Prostate gland (tissue), 2 donors: Measurements from ENCODE around the gene NINJ1. TPM values are rescaled to one million over a fixed set of nuclear protein-coding genes. Genes with fewer than 3 reads are reported as not detected.

Experiments
- DNase-seq: peaks from one replicate; pipeline ENCODE4 v3.0.0-alpha.2; 2019; ENCODE audit warnings: low spot score
- H3K27ac ChIP-seq, 2 donors: fragments of 200-600 bp; sonication (generic); 2 replicates each; pipeline ENCODE4 v1.5.1; 2017 to 2019
- H3K27me3 ChIP-seq: fragments of 200-600 bp; sonication (generic); replicated peaks from 2 replicates; pipeline ENCODE4 v1.5.1; 2019; ENCODE audit not compliant: insufficient read depth
- H3K36me3 ChIP-seq, 2 donors: fragments of 200-600 bp; sonication (generic); 1 replicate in 1 of 2; 2 replicates in 1 of 2; pipeline versions ENCODE4 v1.5.1 to v1.8.1; 2017 to 2019
- H3K4me1 ChIP-seq: fragments of 200-600 bp; sonication (generic); replicated peaks from 2 replicates; pipeline ENCODE4 v1.5.1; 2019
- H3K4me3 ChIP-seq, 2 donors: fragments of 200-600 bp; sonication (generic); 2 replicates each; pipeline ENCODE4 v1.5.1; 2017 to 2019
- H3K9me3 ChIP-seq: fragments of 200-600 bp; sonication (generic); 2 replicates; pipeline ENCODE4 v1.5.1; 2017
- CTCF ChIP-seq, 4 experiments: fragments of 200-600 bp in 2 of 4; fragments of 450-650 bp in 2 of 4; sonication (generic) in 2 of 4; IDR thresholded peaks; 1 replicate in 3 of 4; 2 replicates in 1 of 4; pipeline ENCODE4 v1.5.1; 2016 to 2019; ENCODE audit warnings: antibody characterized with exemption in 4 of 4, mild to moderate bottlenecking in 2 of 4, moderate library complexity in 2 of 4
- POLR2A ChIP-seq: fragments of 450-650 bp; IDR thresholded peaks from one replicate; pipeline ENCODE4 v1.6.1; 2016; ENCODE audit warnings: antibody characterized with exemption, mild to moderate bottlenecking
- POLR2AphosphoS5 ChIP-seq: sonication (generic); formaldehyde crosslinking; IDR thresholded peaks from one replicate; pipeline ENCODE4 v1.6.1; 2017; ENCODE audit warnings: antibody characterized with exemption
- WGBS: methylation state at CpG from one replicate; pipeline ENCODE4 v1.1.5; 2018; 5-methylcytosine and 5-hydroxymethylcytosine counted together
- intact Hi-C: fragments of 100-400 bp; cut with DNase I; formaldehyde crosslinking; loops from one replicate; pipeline ENCODE4 v1.14.2; 2022
- total RNA-seq, 2 donors: library from RNA; depleted of rRNA; stranded (reverse); fragments of >200 nt; gene quantifications; one replicate each; pipeline ENCODE4 v1.1.0, GENCODE V29; 2016

Gene NINJ1
- total RNA-seq, 2 donors from 2014 or later, result 139 to 183 TPM

- Histone ChIP-seq H3K4me3 (no peak overlapping the region), H3K27me3 (no peaks in the 10 kb centered on the region), H3K9me3 (no peaks in the 10 kb centered on the region), H3K4me1 (no peaks in the 10 kb centered on the region), H3K27ac (no peak overlapping the region), H3K36me3 (no peaks in the 10 kb centered on the region)
- TF ChIP-seq POLR2A, result no peak
- no peak for TF ChIP-seq POLR2AphosphoS5
- no peak for TF ChIP-seq CTCF (IDR thresholded peaks at IDR 0.05)
- 95% methylated on average over 12 of the region's 12 CpGs for WGBS
- intact Hi-C loops, result no loop called here
- no peak for DNase-seq
These were observed 57.8 kb downstream of the NINJ1 start for GRCh38 chr9:93076101-93076791.

GRCh38 chr9:93072383-93072795, 61.7 kb downstream of the NINJ1 start:
- H3K36me3 ChIP-seq, result no peaks in the 10 kb centered on the region
- H3K27me3 ChIP-seq, result no peaks in the 10 kb centered on the region
- intact Hi-C loops, result no loop called here
- no peak overlapping the region for H3K27ac ChIP-seq
- no peak overlapping the region for H3K4me3 ChIP-seq
- no peaks in the 10 kb centered on the region for H3K9me3 ChIP-seq
- no peaks in the 10 kb centered on the region for H3K4me1 ChIP-seq
- 17% methylated on average over 5 of the region's 5 CpGs for WGBS
- DNase-seq, result peak; percentile 20
- TF ChIP-seq POLR2AphosphoS5, result peak; percentile 31
- TF ChIP-seq CTCF (IDR thresholded peaks at IDR 0.05), result no peak

Other genes with a start within 250 kb of the NINJ1 start
- 10 to 100 TPM in 1 of 2 donors, 1 to 10 TPM in 1; 6.2 to 11.0 TPM for gene FGD3, start 186.7 kb downstream of the NINJ1 start, total RNA-seq
- gene SUSD3, start 75.5 kb downstream of the NINJ1 start, total RNA-seq, result 100 to 1,000 TPM in 1 of 2 donors, 1 to 10 TPM in 1; 2.2 to 471 TPM
- gene CARD19, start 38.0 kb downstream of the NINJ1 start, total RNA-seq, result 100 to 1,000 TPM in 1 of 2 donors, 10 to 100 TPM in 1; 41.9 to 111 TPM
- gene WNK2, start 49.9 kb upstream of the NINJ1 start, total RNA-seq, result 100 to 1,000 TPM in 1 of 2 donors, 10 to 100 TPM in 1; 77.9 to 136 TPM